Measurements from ENCODE around the gene TEX19.

The TEX19 gene

DNA sequence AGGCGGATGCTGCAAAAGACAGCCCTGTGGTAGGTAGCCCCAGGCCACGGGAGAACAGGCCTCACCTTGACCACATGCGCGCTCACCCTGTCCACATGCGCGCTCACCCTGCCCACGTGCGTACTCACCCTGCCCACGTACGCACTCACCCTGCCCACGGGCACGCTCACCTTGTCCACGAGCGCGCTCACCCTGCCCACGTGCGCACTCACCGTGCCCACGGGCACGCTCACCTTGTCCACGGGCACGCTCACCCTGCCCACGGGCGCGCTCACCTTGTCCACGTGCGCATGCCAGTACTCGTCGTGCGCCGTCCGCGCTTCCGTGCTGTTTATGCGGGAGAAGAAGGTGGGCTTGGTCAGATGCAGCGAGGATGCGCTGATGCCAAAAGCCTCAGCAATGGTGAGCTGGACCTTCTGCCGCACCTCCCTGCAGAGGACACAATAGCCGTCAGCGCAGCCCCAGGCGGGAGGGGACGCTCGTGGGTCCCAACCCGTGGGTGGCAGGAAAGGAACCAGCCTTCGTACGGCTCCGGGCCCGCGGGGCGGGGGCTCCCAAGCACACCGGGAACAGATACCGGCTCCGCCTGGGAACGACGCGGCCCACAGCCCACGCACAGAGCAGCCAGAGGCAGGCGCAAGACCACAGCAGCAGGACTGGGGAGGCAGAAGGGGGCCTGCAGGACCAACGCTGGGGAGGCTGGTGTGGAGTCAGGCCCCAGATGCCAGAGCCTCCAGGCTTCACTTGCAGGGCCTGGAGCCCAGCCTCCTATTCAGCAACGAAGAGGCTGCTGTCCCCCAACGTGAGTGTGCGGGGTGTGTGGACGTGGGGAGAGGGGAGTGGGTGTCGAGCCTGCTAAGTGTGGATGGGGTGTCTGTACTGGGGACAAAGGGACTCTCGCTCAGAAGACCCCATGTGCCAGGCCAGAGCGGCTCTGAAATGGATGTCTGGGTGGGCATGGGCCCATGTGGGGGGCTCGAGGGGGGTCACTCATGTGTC is 44.9 kb downstream of the TEX19 start:
- peaks cover 17% of the 10 kb centered on the region for H3K36me3 ChIP-seq (ENCODE audit: insufficient read depth, low read length)
- H3K79me2 ChIP-seq (ENCODE audit: insufficient read depth, low read length): no peaks in the 10 kb centered on the region
- H2AFZ ChIP-seq (ENCODE audit: low read length): no peak overlapping the region
- no peaks in the 10 kb centered on the region for H3K9me3 ChIP-seq (ENCODE audit: low read length)
- no peak overlapping the region for H3K4me2 ChIP-seq (ENCODE audit: low read length)
- no peaks in the 10 kb centered on the region for H4K20me1 ChIP-seq (ENCODE audit: insufficient read depth, low read length)
- no peaks in the 10 kb centered on the region for H3K27me3 ChIP-seq (ENCODE audit: insufficient read depth, low read length)
- no peak overlapping the region for H3K27ac ChIP-seq (ENCODE audit: low read depth, low read length, poor library complexity, severe bottlenecking)
- TF ChIP-seq EZH2 (IDR thresholded peaks at IDR 0.05; ENCODE audit: borderline replicate concordance, low read length) (no peak), CTCF (IDR thresholded peaks at IDR 0.05; ENCODE audit: low read length) (no peak)
- H3K9me2 ChIP-seq (ENCODE audit: low read depth, low read length): no peaks in the 10 kb centered on the region
- H3F3A ChIP-seq (ENCODE audit: insufficient read depth, low read length): no peaks in the 10 kb centered on the region
- peaks cover 9% of the 10 kb centered on the region for H3K4me1 ChIP-seq (ENCODE audit: insufficient read depth, low read length, severe bottlenecking)
- H3K9ac ChIP-seq (ENCODE audit: low read length): no peak overlapping the region
- no peak overlapping the region for H3K4me3 ChIP-seq (ENCODE audit: low read depth, low read length, poor library complexity, severe bottlenecking)

DNA sequence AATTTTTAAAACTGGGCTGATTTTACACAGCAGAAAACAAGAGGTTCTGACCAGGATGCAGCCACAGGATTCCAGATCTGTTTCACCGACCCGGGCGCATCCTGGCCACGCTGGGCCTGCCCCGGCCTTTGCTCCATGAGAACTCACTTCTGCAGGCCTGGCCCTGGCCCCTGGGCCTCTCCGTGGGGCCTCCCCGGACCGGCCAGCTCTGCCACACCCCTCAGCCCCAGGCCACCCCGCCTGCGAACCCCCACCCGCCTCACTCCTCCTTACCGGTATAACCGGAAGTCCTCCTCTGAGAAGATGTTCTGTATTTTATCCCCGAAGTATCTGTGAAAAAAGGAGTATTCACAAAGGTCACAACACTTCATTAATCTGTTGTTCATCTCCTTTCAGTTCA is 46.0 kb downstream of the TEX19 start:
- Histone ChIP-seq H2AFZ (ENCODE audit: low read length) (no peak overlapping the region), H3K27me3 (ENCODE audit: insufficient read depth, low read length) (no peaks in the 10 kb centered on the region), H3K36me3 (ENCODE audit: insufficient read depth, low read length) (peaks cover 17% of the 10 kb centered on the region), H3K9me2 (ENCODE audit: low read depth, low read length) (no peaks in the 10 kb centered on the region), H4K20me1 (ENCODE audit: insufficient read depth, low read length) (no peaks in the 10 kb centered on the region), H3K4me2 (ENCODE audit: low read length) (no peak overlapping the region), H3K27ac (ENCODE audit: low read depth, low read length, poor library complexity, severe bottlenecking) (no peak overlapping the region), H3K9ac (ENCODE audit: low read length) (no peak overlapping the region), H3K4me3 (ENCODE audit: low read depth, low read length, poor library complexity, severe bottlenecking) (no peak overlapping the region), H3K79me2 (ENCODE audit: insufficient read depth, low read length) (no peaks in the 10 kb centered on the region), H3K4me1 (ENCODE audit: insufficient read depth, low read length, severe bottlenecking) (peaks cover 9% of the 10 kb centered on the region), H3K9me3 (ENCODE audit: low read length) (no peaks in the 10 kb centered on the region), H3F3A (ENCODE audit: insufficient read depth, low read length) (no peaks in the 10 kb centered on the region)
- no peak for TF ChIP-seq EZH2 (IDR thresholded peaks at IDR 0.05; ENCODE audit: borderline replicate concordance, low read length)

DNA sequence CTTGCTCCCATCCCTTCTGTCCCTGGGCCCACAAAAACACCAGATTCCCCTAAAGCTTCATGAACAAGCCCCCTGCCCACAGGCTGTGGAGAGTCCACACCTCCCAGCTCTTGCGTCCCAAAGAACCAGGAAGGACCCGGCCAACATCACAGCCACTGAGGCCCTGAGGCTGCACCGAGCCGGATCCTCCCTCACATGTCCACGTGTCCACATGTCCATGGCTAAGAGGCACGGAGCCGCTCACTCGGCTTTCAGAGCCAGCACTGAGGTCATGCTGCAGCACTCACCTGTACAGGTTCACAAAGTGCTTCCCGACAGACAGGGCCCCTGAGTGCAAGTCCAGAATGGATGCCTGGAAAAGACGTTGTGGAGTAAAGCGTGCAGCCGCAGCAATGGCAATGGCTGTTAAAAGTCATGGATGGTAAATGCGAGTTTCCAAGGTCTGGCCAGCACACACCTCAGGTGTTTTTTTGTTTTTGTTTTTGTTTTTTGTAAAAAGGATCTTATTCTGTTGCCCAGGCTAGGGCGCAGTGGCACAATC is 47.2 kb downstream of the TEX19 start:
- Histone ChIP-seq H3K27ac (ENCODE audit: low read depth, low read length, poor library complexity, severe bottlenecking) (no peak overlapping the region), H3K9ac (ENCODE audit: low read length) (no peak overlapping the region), H3F3A (ENCODE audit: insufficient read depth, low read length) (no peaks in the 10 kb centered on the region), H3K4me3 (ENCODE audit: low read depth, low read length, poor library complexity, severe bottlenecking) (no peak overlapping the region), H3K4me1 (ENCODE audit: insufficient read depth, low read length, severe bottlenecking) (peaks cover under 1% of the 10 kb centered on the region), H3K79me2 (ENCODE audit: insufficient read depth, low read length) (no peaks in the 10 kb centered on the region), H2AFZ (ENCODE audit: low read length) (no peak overlapping the region), H3K9me2 (ENCODE audit: low read depth, low read length) (no peaks in the 10 kb centered on the region), H3K4me2 (ENCODE audit: low read length) (no peak overlapping the region), H3K27me3 (ENCODE audit: insufficient read depth, low read length) (no peaks in the 10 kb centered on the region), H3K36me3 (ENCODE audit: insufficient read depth, low read length) (peaks cover 17% of the 10 kb centered on the region), H3K9me3 (ENCODE audit: low read length) (no peaks in the 10 kb centered on the region), H4K20me1 (ENCODE audit: insufficient read depth, low read length) (no peaks in the 10 kb centered on the region)
- no peak for TF ChIP-seq EZH2 (IDR thresholded peaks at IDR 0.05; ENCODE audit: borderline replicate concordance, low read length)
- TF ChIP-seq CTCF (IDR thresholded peaks at IDR 0.05; ENCODE audit: low read length): no peak

All from OCI-LY1 (cell line).